NCI-H1694 (cell line): ENCODE measurements around the gene SHH.
"Not testable (repeated sequence)": the region's sequence is repeated elsewhere in the genome, so short reads cannot be mapped to it uniquely, and the experiment has no call there.

Experiments used
- DNase-seq: peaks from one replicate; lab custom pipeline; 2025; lab: John Stamatoyannopoulos, UW

The SHH gene

GRCh38 chr7:155842496-155843265 lies 30.4 kb upstream of the SHH start:
- no peak for DNase-seq

GRCh38 chr7:155840909-155841308 lies 28.6 kb upstream of the SHH start:
- no peak for DNase-seq

- no peak for DNase-seq
These were observed 28.1 kb upstream of the SHH start for GRCh38 chr7:155840262-155840885.

GRCh38 chr7:155839461-155839860 lies 27.2 kb upstream of the SHH start:
- no peak for DNase-seq

GRCh38 chr7:155838312-155838711 lies 26.0 kb upstream of the SHH start:
- DNase-seq: not testable (repeated sequence)

GRCh38 chr7:155837126-155837479 lies 24.8 kb upstream of the SHH start:
- no peak for DNase-seq

- DNase-seq: no peak
These were observed 24.2 kb upstream of the SHH start for GRCh38 chr7:155836216-155837125.

GRCh38 chr7:155835446-155836215 lies 23.4 kb upstream of the SHH start:
- no peak for DNase-seq

GRCh38 chr7:155834486-155835048 lies 22.3 kb upstream of the SHH start:
- no peak for DNase-seq

GRCh38 chr7:155833651-155834050 lies 21.4 kb upstream of the SHH start:
- no peak for DNase-seq

GRCh38 chr7:155832581-155832981 lies 20.3 kb upstream of the SHH start:
- DNase-seq: no peak

GRCh38 chr7:155831807-155832524 lies 19.7 kb upstream of the SHH start:
- DNase-seq: no peak

GRCh38 chr7:155830961-155831806 lies 18.9 kb upstream of the SHH start:
- no peak for DNase-seq

- DNase-seq: no peak
These were observed 17.7 kb upstream of the SHH start for GRCh38 chr7:155829796-155830470.

- DNase-seq: no peak
These were observed 13.1 kb upstream of the SHH start for GRCh38 chr7:155825336-155825735.

- DNase-seq: no peak
These were observed 12.1 kb upstream of the SHH start for GRCh38 chr7:155824227-155824886.

- DNase-seq: no peak
These were observed 9.6 kb upstream of the SHH start for GRCh38 chr7:155821851-155822250.

GRCh38 chr7:155820788-155821187 lies 8.5 kb upstream of the SHH start:
- DNase-seq: no peak

GRCh38 chr7:155820246-155820645 lies 8.0 kb upstream of the SHH start:
- DNase-seq: no peak
